IMR-90 (cell line): Measurements from ENCODE around the gene MYH9.

Experiments
- BHLHE40 ChIP-seq: fragments of 150-350 bp; IDR thresholded peaks from 2 replicates; pipeline ENCODE4 v1.6.1; 2016; ENCODE audit warnings: mild to moderate bottlenecking, low read depth, low read length
- FOS ChIP-seq: fragments of 150-350 bp; IDR thresholded peaks from 2 replicates; pipeline ENCODE4 v1.6.1; 2016; ENCODE audit warnings: low read depth, low read length
- MAFK ChIP-seq: IDR thresholded peaks from 2 replicates; pipeline ENCODE4 v1.6.1; 2012; ENCODE audit warnings: low read depth, low read length, improper control_type of control experiment
- MXI1 ChIP-seq: IDR thresholded peaks from 2 replicates; pipeline ENCODE4 v1.6.1; 2012; ENCODE audit warnings: low read depth, mild to moderate bottlenecking, low read length, moderate library complexity, borderline replicate concordance
- NFE2L2 ChIP-seq: fragments of 150-350 bp; IDR thresholded peaks from 2 replicates; pipeline ENCODE4 v1.6.1; 2016; ENCODE audit warnings: low read depth, mild to moderate bottlenecking, low read length
- POLR2A ChIP-seq: IDR thresholded peaks from 2 replicates; pipeline ENCODE4 v1.6.1; 2012; ENCODE audit warnings: mild to moderate bottlenecking, low read depth, low read length
- RAD21 ChIP-seq: IDR thresholded peaks from 2 replicates; pipeline ENCODE4 v1.6.1; 2012; ENCODE audit warnings: low read length, improper control_type of control experiment
- RFX5 ChIP-seq: IDR thresholded peaks from 2 replicates; pipeline ENCODE4 v1.8.0; 2012; ENCODE audit warnings: low read depth, mild to moderate bottlenecking, low read length, moderate library complexity
- SMC3 ChIP-seq: fragments of 150-350 bp; IDR thresholded peaks from 2 replicates; pipeline ENCODE4 v1.6.1; 2016; ENCODE audit warnings: low read depth, mild to moderate bottlenecking, antibody characterized with exemption, low read length, moderate library complexity
- TF ChIP-seq, protein P1 (sequence below): conservative IDR thresholded peaks from 2 replicates; pipeline ENCODE4 v1.5.1; 2012; ENCODE audit warnings: mild to moderate bottlenecking, low read depth, low read length, improper control_type of control experiment
- TF ChIP-seq, protein P2 (sequence below): fragments of 150-350 bp; IDR thresholded peaks from 2 replicates; pipeline ENCODE4 v1.6.1; 2017; ENCODE audit warnings: mild to moderate bottlenecking, antibody characterized with exemption, low read length, low read depth

DNA sequence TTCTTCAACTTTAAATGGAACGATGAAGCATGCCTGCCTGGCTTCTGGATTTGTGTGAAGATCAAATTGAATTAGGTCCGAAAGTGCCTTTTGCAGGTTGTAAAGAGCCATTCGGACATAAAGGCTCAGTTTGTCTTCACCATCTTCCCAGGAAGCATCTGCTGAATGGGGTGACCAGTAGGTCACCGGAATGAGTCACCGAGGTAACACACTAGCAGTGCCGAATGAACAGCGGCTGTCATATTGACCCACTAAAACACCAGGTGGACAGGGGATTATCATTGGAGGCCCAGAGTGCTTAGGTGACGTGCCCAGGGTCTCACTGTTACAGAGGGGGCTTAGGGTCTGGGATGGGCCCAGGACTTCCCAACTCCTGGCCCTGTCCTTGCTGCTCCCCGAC, 43.1 kb upstream of the MYH9 start:
- TF ChIP-seq, protein P1, sequence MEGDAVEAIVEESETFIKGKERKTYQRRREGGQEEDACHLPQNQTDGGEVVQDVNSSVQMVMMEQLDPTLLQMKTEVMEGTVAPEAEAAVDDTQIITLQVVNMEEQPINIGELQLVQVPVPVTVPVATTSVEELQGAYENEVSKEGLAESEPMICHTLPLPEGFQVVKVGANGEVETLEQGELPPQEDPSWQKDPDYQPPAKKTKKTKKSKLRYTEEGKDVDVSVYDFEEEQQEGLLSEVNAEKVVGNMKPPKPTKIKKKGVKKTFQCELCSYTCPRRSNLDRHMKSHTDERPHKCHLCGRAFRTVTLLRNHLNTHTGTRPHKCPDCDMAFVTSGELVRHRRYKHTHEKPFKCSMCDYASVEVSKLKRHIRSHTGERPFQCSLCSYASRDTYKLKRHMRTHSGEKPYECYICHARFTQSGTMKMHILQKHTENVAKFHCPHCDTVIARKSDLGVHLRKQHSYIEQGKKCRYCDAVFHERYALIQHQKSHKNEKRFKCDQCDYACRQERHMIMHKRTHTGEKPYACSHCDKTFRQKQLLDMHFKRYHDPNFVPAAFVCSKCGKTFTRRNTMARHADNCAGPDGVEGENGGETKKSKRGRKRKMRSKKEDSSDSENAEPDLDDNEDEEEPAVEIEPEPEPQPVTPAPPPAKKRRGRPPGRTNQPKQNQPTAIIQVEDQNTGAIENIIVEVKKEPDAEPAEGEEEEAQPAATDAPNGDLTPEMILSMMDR: no peak
- TF ChIP-seq NFE2L2: no peak
- no peak for TF ChIP-seq POLR2A
- TF ChIP-seq, protein P2, sequence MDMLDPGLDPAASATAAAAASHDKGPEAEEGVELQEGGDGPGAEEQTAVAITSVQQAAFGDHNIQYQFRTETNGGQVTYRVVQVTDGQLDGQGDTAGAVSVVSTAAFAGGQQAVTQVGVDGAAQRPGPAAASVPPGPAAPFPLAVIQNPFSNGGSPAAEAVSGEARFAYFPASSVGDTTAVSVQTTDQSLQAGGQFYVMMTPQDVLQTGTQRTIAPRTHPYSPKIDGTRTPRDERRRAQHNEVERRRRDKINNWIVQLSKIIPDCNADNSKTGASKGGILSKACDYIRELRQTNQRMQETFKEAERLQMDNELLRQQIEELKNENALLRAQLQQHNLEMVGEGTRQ: no peak
- no peak for TF ChIP-seq MXI1
- TF ChIP-seq RFX5: no peak
- TF ChIP-seq SMC3: no peak
- no peak for TF ChIP-seq MAFK
- TF ChIP-seq RAD21: no peak
- no peak for TF ChIP-seq FOS
- TF ChIP-seq BHLHE40: no peak
